Measurements from ENCODE around the gene TBCK. TPM values are rescaled to one million over a fixed set of nuclear protein-coding genes. Genes with fewer than 3 reads are reported as not detected.

TBCK gene
- total and polyA plus RNA-seq, 2 experiments from 2014 or later = 13.9 to 28.9 TPM

DNA sequence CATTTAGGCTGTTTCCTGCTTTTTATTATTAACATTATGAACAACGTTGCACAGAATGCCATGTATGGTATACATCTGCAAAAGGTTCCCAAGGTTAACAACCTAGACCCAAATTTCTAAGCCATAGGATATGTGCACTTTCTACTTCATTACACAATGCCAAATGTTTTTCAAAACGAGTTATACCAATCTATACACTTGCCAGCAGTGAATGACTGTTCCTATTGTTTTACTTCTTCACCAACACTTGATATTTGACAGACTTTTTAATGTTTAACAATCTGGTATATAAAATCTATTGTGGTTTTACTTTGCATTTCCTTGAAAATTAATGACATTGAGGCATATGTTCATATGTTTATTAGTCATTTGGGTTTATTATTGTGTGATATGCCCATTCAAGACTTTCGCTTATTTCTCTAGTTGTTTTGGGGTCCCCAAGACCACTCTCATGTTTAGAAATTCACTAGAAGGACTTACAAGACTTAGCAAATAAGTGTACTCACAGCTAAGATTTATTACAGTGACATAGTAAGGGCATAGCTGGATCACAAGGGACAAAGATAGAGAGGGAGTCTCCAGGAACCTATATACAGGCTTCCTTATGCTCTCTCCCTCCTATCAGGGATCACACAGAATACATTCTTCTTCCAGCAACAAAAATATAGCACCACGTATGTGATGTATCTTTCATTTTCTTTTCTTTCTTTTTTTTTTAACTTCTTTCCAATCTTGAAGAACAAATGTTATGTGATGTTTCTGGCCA is 62.5 kb downstream of the TBCK start (continued):
- TF ChIP-seq, protein P1, sequence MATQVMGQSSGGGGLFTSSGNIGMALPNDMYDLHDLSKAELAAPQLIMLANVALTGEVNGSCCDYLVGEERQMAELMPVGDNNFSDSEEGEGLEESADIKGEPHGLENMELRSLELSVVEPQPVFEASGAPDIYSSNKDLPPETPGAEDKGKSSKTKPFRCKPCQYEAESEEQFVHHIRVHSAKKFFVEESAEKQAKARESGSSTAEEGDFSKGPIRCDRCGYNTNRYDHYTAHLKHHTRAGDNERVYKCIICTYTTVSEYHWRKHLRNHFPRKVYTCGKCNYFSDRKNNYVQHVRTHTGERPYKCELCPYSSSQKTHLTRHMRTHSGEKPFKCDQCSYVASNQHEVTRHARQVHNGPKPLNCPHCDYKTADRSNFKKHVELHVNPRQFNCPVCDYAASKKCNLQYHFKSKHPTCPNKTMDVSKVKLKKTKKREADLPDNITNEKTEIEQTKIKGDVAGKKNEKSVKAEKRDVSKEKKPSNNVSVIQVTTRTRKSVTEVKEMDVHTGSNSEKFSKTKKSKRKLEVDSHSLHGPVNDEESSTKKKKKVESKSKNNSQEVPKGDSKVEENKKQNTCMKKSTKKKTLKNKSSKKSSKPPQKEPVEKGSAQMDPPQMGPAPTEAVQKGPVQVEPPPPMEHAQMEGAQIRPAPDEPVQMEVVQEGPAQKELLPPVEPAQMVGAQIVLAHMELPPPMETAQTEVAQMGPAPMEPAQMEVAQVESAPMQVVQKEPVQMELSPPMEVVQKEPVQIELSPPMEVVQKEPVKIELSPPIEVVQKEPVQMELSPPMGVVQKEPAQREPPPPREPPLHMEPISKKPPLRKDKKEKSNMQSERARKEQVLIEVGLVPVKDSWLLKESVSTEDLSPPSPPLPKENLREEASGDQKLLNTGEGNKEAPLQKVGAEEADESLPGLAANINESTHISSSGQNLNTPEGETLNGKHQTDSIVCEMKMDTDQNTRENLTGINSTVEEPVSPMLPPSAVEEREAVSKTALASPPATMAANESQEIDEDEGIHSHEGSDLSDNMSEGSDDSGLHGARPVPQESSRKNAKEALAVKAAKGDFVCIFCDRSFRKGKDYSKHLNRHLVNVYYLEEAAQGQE (IDR thresholded peaks at IDR 0.05; ENCODE audit: unreplicated experiment) = no peak
- no peak for TF ChIP-seq JUNB (IDR thresholded peaks at IDR 0.05; ENCODE audit: unreplicated experiment)
- TF ChIP-seq ZNF114 (CRISPR knock-in tag; IDR thresholded peaks at IDR 0.05) = no peak
- TF ChIP-seq NANOG (IDR thresholded peaks at IDR 0.05; ENCODE audit: borderline replicate concordance) = no peak
- no peak for TF ChIP-seq POLR2AphosphoS5 (IDR thresholded peaks at IDR 0.05; ENCODE audit: low read depth)
- TF ChIP-seq EZH2phosphoT487 (IDR thresholded peaks at IDR 0.05; ENCODE audit: unreplicated experiment) = no peak
- TF ChIP-seq STAT1 (IDR thresholded peaks at IDR 0.05; ENCODE audit: unreplicated experiment) = no peak
- no peak for TF ChIP-seq ZNF331 (CRISPR knock-in tag; IDR thresholded peaks at IDR 0.05; ENCODE audit: low read depth)

DNA sequence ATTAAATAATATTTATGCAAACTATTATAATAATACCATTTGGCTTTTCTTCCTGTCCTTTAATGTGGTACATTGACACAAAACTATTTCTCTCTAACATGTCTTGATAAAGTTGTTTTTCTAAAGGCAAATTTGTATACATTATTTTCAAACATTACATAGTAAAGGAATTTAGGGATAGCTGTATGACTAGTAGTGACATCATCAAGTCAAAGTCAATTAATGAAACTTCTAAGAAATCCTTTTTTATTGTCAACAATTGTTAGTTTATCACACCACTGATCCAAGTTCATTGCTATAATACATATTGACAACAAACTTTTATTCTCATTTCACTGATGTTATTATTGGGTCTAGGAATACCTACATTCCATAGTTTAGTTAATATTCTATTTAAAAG is 68.4 kb downstream of the TBCK start:
- Histone ChIP-seq H3K36me3 (ENCODE audit: insufficient read depth) (no peaks in the 10 kb centered on the region), H3K79me2 (replicated peaks; ENCODE audit: insufficient read depth) (no peaks in the 10 kb centered on the region), H3F3A (replicated peaks; ENCODE audit: low read depth) (no peaks in the 10 kb centered on the region), H3K4me3 (no peak overlapping the region), H3K9me2 (ENCODE audit: insufficient read depth) (no peaks in the 10 kb centered on the region), H2AFZ (no peak overlapping the region), H3K4me2 (no peak overlapping the region), H3K27me3 (ENCODE audit: insufficient read depth) (no peaks in the 10 kb centered on the region), H3K4me1 (ENCODE audit: insufficient read depth) (no peaks in the 10 kb centered on the region), H4K20me1 (replicated peaks; ENCODE audit: insufficient read depth) (no peaks in the 10 kb centered on the region), H3K27ac (ENCODE audit: low read depth) (no peak overlapping the region)
- no peaks in the 10 kb centered on the region for H3K4me1 Mint-ChIP-seq
- ATAC-seq (no peak), DNase-seq (ENCODE audit: low spot score) (no peak)
- H3K9me3 Mint-ChIP-seq = no peaks in the 10 kb centered on the region
- H3K36me3 Mint-ChIP-seq (ENCODE audit: low read depth) = peaks cover 7% of the 10 kb centered on the region; the same call in 2 of the 3 replicates
- H3K27ac Mint-ChIP-seq = no peak overlapping the region
- no peaks in the 10 kb centered on the region for H3K27me3 Mint-ChIP-seq (ENCODE audit: insufficient read depth, low read depth, poor library complexity)
- H3K4me3 Mint-ChIP-seq = no peak overlapping the region
- TF ChIP-seq, protein P1 (IDR thresholded peaks at IDR 0.05; ENCODE audit: unreplicated experiment) = no peak
- no peak for TF ChIP-seq NANOG (IDR thresholded peaks at IDR 0.05; ENCODE audit: borderline replicate concordance)

Data from GM23338 (cell line).